GM12878 (cell line): Measurements from ENCODE around the gene LEP. TPM values are rescaled to one million over a fixed set of nuclear protein-coding genes. Genes with fewer than 3 reads are reported as not detected.

Experiments
- ATAC-seq: fragments of 200-7000 bp; cut with Tn5 transposase; 3 replicates; pipeline ENCODE4 v1.9.1; 2020; ENCODE audit warnings: mild to moderate bottlenecking, moderate library complexity
- BruUV-seq: library from RNA; stranded (reverse); fragments of 400-500 nt; replicated peaks from 2 replicates; lab custom pipeline; 2021; lab: Mats Ljungman, UMichigan
- CTCF ChIA-PET: fragments of 300-600 bp; sonication (Branson Sonifier 250); formaldehyde crosslinking; extraction: SDS; loops from one replicate; lab custom pipeline; 2021; ENCODE audit warnings: inconsistent platforms; lab: Yijun Ruan, JAX
- POLR2A ChIA-PET: fragments of 350-600 bp; formaldehyde crosslinking; extraction: SDS; loops from one replicate; lab custom pipeline; 2021; ENCODE audit warnings: inconsistent platforms; lab: Charles Lee
- RAD21 ChIA-PET: fragments of 300-600 bp; sonication (Branson Sonifier 250); formaldehyde crosslinking; loops from one replicate; lab custom pipeline; 2023; ENCODE audit warnings: antibody characterized with exemption; ENCODE audit not compliant: unreplicated experiment; lab: Charles Lee
- SMC1A ChIA-PET: fragments of 300-600 bp; sonication (Branson Sonifier 250); formaldehyde crosslinking; loops from one replicate; lab custom pipeline; 2023; ENCODE audit not compliant: unreplicated experiment, uncharacterized antibody; lab: Charles Lee
- DNase-seq: peaks from one replicate; pipeline ENCODE4 v3.0.0-alpha.2; 2011; ENCODE audit warnings: low read depth, low spot score
- FAIRE-seq: peaks from 3 replicates; lab custom pipeline; 2011; peaks lifted over from hg19 to GRCh38; lab: Jason Lieb, UNC
- H2AFZ ChIP-seq: 2 replicates; pipeline ENCODE4 v1.6.0; 2011; ENCODE audit warnings: low read depth, low read length, control low read depth; ENCODE audit not compliant: control insufficient read depth
- H3K27ac ChIP-seq: 2 replicates; pipeline ENCODE4 v1.5.1; 2011; ENCODE audit warnings: control low read depth; ENCODE audit not compliant: control insufficient read depth, insufficient read depth
- H3K27me3 ChIP-seq, 2 experiments: replicated peaks in 1 of 2; 2 replicates each; pipeline versions ENCODE4 v1.6.0 to v1.6.1; 2011; ENCODE audit warnings: low read length in 1 of 2; ENCODE audit not compliant: control insufficient read depth in 2 of 2, insufficient read depth in 2 of 2
- H3K36me3 ChIP-seq, 2 experiments: 2 replicates each; pipeline ENCODE4 v1.5.1; 2011; ENCODE audit warnings: low read length in 1 of 2; ENCODE audit not compliant: control insufficient read depth in 2 of 2, insufficient read depth in 2 of 2
- H3K4me1 ChIP-seq: 2 replicates; pipeline ENCODE4 v1.6.1; 2011; ENCODE audit warnings: mild to moderate bottlenecking, low read length, moderate library complexity, mixed read lengths; ENCODE audit not compliant: control insufficient read depth, insufficient read depth
- H3K4me2 ChIP-seq: 2 replicates; pipeline ENCODE4 v1.6.0; 2011; ENCODE audit warnings: control low read depth; ENCODE audit not compliant: control insufficient read depth, insufficient read depth
- H3K4me3 ChIP-seq: fragments of 200-600 bp; sonication (generic); 2 replicates; pipeline ENCODE4 v1.5.1; 2016
- H3K79me2 ChIP-seq: 2 replicates; pipeline ENCODE4 v1.6.0; 2011; ENCODE audit warnings: low read length; ENCODE audit not compliant: control insufficient read depth, insufficient read depth
- H3K9ac ChIP-seq: 2 replicates; pipeline ENCODE4 v1.8.0; 2011; ENCODE audit warnings: low read length, control low read depth, mixed read lengths; ENCODE audit not compliant: control insufficient read depth, insufficient read depth
- H3K9me3 ChIP-seq: replicated peaks from 3 replicates; pipeline ENCODE4 v1.5.1; 2011; ENCODE audit warnings: mild to moderate bottlenecking, low read length; ENCODE audit not compliant: control insufficient read depth, insufficient read depth
- H4K20me1 ChIP-seq: 2 replicates; pipeline ENCODE4 v1.6.0; 2011; ENCODE audit not compliant: control insufficient read depth, insufficient read depth
- CBFB ChIP-seq: IDR thresholded peaks from 2 replicates; pipeline ENCODE4 v1.6.1; 2016; ENCODE audit warnings: antibody characterized with exemption, low read depth
- CEBPB ChIP-seq, 2 experiments: fragments of 150-350 bp in 1 of 2; IDR thresholded peaks; 2 replicates each; pipeline ENCODE4 v1.6.1; 2012 to 2014; ENCODE audit warnings: low read depth in 2 of 2, low read length in 2 of 2, borderline replicate concordance in 1 of 2, inconsistent platforms in 1 of 2
- CHD4 ChIP-seq: fragments of 200-600 bp; sonication (generic); IDR thresholded peaks from 2 replicates; pipeline ENCODE4 v1.6.1; 2016; ENCODE audit warnings: mild to moderate bottlenecking
- NFXL1 ChIP-seq: fragments of 450-650 bp; IDR thresholded peaks from 2 replicates; pipeline ENCODE4 v1.6.1; 2017; ENCODE audit warnings: antibody characterized with exemption, mild to moderate bottlenecking, borderline replicate concordance
- SP1 ChIP-seq: IDR thresholded peaks from one replicate; pipeline ENCODE4 v1.6.1; 2011; ENCODE audit warnings: low read depth, low read length
- TARDBP ChIP-seq: IDR thresholded peaks from 2 replicates; pipeline ENCODE4 v1.6.1; 2016; ENCODE audit warnings: borderline replicate concordance
- ZNF274 ChIP-seq: IDR thresholded peaks from one replicate; pipeline ENCODE4 v1.8.0; 2011; ENCODE audit not compliant: insufficient read length, insufficient read depth
- WGBS: methylation state at CpG from one replicate; pipeline ENCODE4 v1.1.6; 2016; ENCODE audit warnings: low lambda C conversion rate; ENCODE audit not compliant: insufficient replicate concordance, insufficient coverage; ENCODE audit errors: missing lambda C conversion rate; 5-methylcytosine and 5-hydroxymethylcytosine counted together
- in situ Hi-C: fragments of 300-500 bp; cut with MboI; formaldehyde crosslinking; loops from 9 replicates; pipeline ENCODE4 v1.14.3; 2018; ENCODE audit warnings: mixed read lengths
- intact Hi-C: fragments of 100-400 bp; cut with micrococcal nuclease; formaldehyde crosslinking; loops from one replicate; pipeline ENCODE4 v1.14.2; 2022; ENCODE audit not compliant: unreplicated experiment
- polyA plus RNA-seq, 11 experiments: library from polyadenylated mRNA; depleted of rRNA in 4 of 11; unstranded in 6 of 11; stranded (reverse) in 5 of 11; fragments of >200 nt; fragmentation: Nextera tagmentation in 4 of 11; fragmentation: Illumina TruSeq in 1 of 11; extraction: Ambion mirVana in 4 of 11; extraction: Trizol in 1 of 11; gene quantifications; 1 replicate in 1 of 11; 2 replicates in 10 of 11; pipeline versions ENCODE4 v1.2.1 to v1.2.3, GENCODE V29; 2011 to 2016; ENCODE audit warnings: inconsistent platforms in 2 of 11, missing spikeins in 2 of 11, low read depth in 1 of 11
- total RNA-seq, 4 experiments: library from RNA; depleted of rRNA in 3 of 4; stranded (reverse); fragments of >200 nt in 3 of 4; fragmentation: Illumina TruSeq in 1 of 4; extraction: Trizol in 1 of 4; gene quantifications; 2 replicates each; pipeline versions ENCODE4 v1.2.1 to v1.2.3, GENCODE V29; 2013 to 2021
- TF ChIP-seq, protein P1 (sequence below): IDR thresholded peaks from 2 replicates; pipeline ENCODE4 v1.6.1; 2011; ENCODE audit warnings: low read depth, low read length, improper control_type of control experiment, borderline replicate concordance
- TF ChIP-seq, protein P2 (sequence below): IDR thresholded peaks from 2 replicates; pipeline ENCODE4 v1.6.1; 2012; ENCODE audit warnings: low read depth, low read length, improper control_type of control experiment
- TF ChIP-seq, protein P3 (sequence below): fragments of 450-650 bp; formaldehyde crosslinking; IDR thresholded peaks from 2 replicates; pipeline ENCODE4 v1.5.0; 2022; ENCODE audit warnings: mild to moderate bottlenecking, missing genetic modification characterization
- TF ChIP-seq, protein P4 (sequence below): fragments of 450-650 bp; IDR thresholded peaks from 2 replicates; pipeline ENCODE4 v1.6.1; 2017; ENCODE audit warnings: borderline replicate concordance

Gene LEP
- total and polyA plus RNA-seq, 10 of the 15 experiments (the other 5 are each of a cell fraction or from before 2014, with no cell fraction given) = not detected

DNA sequence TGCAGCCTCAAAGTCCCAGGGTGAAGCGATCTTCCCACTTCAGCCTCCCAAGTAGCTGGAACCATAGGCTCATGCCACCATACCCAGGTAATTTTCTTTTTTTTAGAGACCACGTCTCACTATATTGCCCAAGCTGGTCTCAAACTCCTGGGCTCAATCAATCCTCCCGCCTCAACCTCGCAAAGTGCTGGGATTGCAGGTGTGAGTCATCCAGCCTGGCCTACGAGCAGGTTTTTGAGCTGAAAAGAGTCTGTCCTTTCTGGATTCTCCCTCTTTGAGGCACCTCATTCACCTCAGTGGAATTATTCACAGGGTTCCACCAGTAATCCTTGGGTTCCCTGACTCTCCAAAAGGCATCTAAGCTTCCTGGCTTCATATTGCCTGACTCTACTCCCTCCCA lies 7.6 kb upstream of the LEP start:
- intact Hi-C loops = no loop called here
- H2AFZ ChIP-seq = no peak overlapping the region
- RAD21 ChIA-PET = no interaction called here
- ATAC-seq (no peak), FAIRE-seq (no peak), DNase-seq (no peak)
- H3K4me2 ChIP-seq = no peak overlapping the region
- H3K79me2 ChIP-seq = no peaks in the 10 kb centered on the region
- peaks cover 2% of the 10 kb centered on the region; the same call in 2 of the 3 replicates for H3K9me3 ChIP-seq
- no peak overlapping the region for H3K9ac ChIP-seq
- BruUV-seq = no TSS peak
- no peaks in the 10 kb centered on the region for H4K20me1 ChIP-seq
- H3K27ac ChIP-seq = no peak overlapping the region
- TF ChIP-seq ZNF274 (no peak), SP1 (no peak), TARDBP (no peak)
- WGBS = 20% methylated on average over 5 of the region's 5 CpGs
- SMC1A ChIA-PET = interaction anchor here (1.0 kb wide), 1 partner anchor 10 kb away, joined by 3 read pairs; no protein-coding TSS in a partner anchor
- POLR2A ChIA-PET = no interaction called here
- no peaks in the 10 kb centered on the region for H3K4me1 ChIP-seq
- CTCF ChIA-PET = no interaction called here
- H3K36me3 ChIP-seq = no peaks in the 10 kb centered on the region
- in situ Hi-C loops = no loop called here
- no peak overlapping the region for H3K4me3 ChIP-seq
- H3K27me3 ChIP-seq = no peaks in the 10 kb centered on the region

DNA sequence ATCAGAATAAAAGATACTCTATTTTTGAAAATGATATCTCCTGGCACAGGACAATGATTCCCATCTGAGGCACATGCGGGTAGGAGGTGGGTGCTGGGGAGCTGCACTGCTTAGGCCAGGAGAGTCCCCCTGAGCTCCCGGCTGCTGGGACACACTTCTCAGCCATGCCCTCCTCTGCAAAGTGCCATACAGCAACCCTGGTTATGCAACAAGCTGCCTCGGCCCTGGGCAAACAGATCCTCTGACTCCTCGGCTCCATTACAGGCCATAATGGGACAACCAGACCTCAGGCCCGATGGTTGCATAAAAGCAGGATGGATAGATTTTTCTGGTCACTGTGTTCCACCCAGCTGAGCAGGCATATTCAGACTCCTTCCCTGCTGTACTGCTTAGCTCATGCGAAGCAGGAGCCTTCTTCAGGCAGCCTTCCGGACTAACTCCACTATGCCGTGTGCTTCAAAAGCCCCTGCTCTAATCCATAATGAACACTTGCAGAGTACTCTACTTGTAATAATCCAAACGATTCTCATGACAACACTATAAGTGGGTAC lies 6.5 kb upstream of the LEP start:
- in situ Hi-C loops (no loop called here), intact Hi-C loops (no loop called here)
- ATAC-seq = no peak
- Histone ChIP-seq H3K27me3 (no peaks in the 10 kb centered on the region), H3K4me3 (no peak overlapping the region), H2AFZ (no peak overlapping the region), H3K79me2 (no peaks in the 10 kb centered on the region), H3K4me2 (no peak overlapping the region), H3K9ac (no peak overlapping the region), H3K4me1 (no peaks in the 10 kb centered on the region), H3K36me3 (no peaks in the 10 kb centered on the region), H3K9me3 (peaks cover 4% of the 10 kb centered on the region; the same call in 2 of the 3 replicates), H3K27ac (no peak overlapping the region), H4K20me1 (no peaks in the 10 kb centered on the region)
- 59% methylated on average over 9 of the region's 9 CpGs for WGBS
- DNase-seq = no peak
- ChIA-PET SMC1A (no interaction called here), CTCF (no interaction called here), RAD21 (no interaction called here), POLR2A (no interaction called here)
- no peak for FAIRE-seq
- BruUV-seq = no TSS peak
- no peak for TF ChIP-seq CEBPB (IDR thresholded peaks at IDR 0.05; ENCODE audit: borderline replicate concordance in 1 of 2, low read depth in 2 of 2, low read length in 2 of 2)
- TF ChIP-seq, protein P1, sequence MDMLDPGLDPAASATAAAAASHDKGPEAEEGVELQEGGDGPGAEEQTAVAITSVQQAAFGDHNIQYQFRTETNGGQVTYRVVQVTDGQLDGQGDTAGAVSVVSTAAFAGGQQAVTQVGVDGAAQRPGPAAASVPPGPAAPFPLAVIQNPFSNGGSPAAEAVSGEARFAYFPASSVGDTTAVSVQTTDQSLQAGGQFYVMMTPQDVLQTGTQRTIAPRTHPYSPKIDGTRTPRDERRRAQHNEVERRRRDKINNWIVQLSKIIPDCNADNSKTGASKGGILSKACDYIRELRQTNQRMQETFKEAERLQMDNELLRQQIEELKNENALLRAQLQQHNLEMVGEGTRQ = no peak
- TF ChIP-seq, protein P2, sequence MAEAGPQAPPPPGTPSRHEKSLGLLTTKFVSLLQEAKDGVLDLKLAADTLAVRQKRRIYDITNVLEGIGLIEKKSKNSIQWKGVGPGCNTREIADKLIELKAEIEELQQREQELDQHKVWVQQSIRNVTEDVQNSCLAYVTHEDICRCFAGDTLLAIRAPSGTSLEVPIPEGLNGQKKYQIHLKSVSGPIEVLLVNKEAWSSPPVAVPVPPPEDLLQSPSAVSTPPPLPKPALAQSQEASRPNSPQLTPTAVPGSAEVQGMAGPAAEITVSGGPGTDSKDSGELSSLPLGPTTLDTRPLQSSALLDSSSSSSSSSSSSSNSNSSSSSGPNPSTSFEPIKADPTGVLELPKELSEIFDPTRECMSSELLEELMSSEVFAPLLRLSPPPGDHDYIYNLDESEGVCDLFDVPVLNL = no peak
- no peak for TF ChIP-seq NFXL1
- no peak for TF ChIP-seq CHD4
- TF ChIP-seq CBFB = no peak
- TF ChIP-seq, protein P3, sequence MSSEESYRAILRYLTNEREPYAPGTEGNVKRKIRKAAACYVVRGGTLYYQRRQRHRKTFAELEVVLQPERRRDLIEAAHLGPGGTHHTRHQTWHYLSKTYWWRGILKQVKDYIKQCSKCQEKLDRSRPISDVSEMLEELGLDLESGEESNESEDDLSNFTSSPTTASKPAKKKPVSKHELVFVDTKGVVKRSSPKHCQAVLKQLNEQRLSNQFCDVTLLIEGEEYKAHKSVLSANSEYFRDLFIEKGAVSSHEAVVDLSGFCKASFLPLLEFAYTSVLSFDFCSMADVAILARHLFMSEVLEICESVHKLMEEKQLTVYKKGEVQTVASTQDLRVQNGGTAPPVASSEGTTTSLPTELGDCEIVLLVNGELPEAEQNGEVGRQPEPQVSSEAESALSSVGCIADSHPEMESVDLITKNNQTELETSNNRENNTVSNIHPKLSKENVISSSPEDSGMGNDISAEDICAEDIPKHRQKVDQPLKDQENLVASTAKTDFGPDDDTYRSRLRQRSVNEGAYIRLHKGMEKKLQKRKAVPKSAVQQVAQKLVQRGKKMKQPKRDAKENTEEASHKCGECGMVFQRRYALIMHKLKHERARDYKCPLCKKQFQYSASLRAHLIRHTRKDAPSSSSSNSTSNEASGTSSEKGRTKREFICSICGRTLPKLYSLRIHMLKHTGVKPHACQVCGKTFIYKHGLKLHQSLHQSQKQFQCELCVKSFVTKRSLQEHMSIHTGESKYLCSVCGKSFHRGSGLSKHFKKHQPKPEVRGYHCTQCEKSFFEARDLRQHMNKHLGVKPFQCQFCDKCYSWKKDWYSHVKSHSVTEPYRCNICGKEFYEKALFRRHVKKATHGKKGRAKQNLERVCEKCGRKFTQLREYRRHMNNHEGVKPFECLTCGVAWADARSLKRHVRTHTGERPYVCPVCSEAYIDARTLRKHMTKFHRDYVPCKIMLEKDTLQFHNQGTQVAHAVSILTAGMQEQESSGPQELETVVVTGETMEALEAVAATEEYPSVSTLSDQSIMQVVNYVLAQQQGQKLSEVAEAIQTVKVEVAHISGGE (CRISPR knock-in tag) = no peak
- TF ChIP-seq, protein P4, sequence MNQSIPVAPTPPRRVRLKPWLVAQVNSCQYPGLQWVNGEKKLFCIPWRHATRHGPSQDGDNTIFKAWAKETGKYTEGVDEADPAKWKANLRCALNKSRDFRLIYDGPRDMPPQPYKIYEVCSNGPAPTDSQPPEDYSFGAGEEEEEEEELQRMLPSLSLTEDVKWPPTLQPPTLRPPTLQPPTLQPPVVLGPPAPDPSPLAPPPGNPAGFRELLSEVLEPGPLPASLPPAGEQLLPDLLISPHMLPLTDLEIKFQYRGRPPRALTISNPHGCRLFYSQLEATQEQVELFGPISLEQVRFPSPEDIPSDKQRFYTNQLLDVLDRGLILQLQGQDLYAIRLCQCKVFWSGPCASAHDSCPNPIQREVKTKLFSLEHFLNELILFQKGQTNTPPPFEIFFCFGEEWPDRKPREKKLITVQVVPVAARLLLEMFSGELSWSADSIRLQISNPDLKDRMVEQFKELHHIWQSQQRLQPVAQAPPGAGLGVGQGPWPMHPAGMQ = no peak
